DOHH2 (cell line): Measurements from ENCODE around the gene PLIN1.

Experiments used
- H3F3A ChIP-seq: fragments of 200-600 bp; sonication (generic), shearing (Covaris generic); 2 replicates; pipeline ENCODE4 v1.6.0; 2016; ENCODE audit warnings: antibody characterized with exemption, mild to moderate bottlenecking; ENCODE audit not compliant: control insufficient read depth, insufficient read depth
- H3K27ac ChIP-seq: fragments of 200-600 bp; sonication (generic); 2 replicates; pipeline ENCODE4 v1.5.1; 2014; ENCODE audit warnings: low read depth, mild to moderate bottlenecking, low read length, moderate library complexity
- H3K27me3 ChIP-seq: fragments of 200-600 bp; sonication (generic); 2 replicates; pipeline ENCODE4 v1.6.1; 2014; ENCODE audit warnings: mild to moderate bottlenecking, low read length, mixed read lengths; ENCODE audit not compliant: control insufficient read depth
- H3K36me3 ChIP-seq: fragments of 200-600 bp; sonication (generic); 2 replicates; pipeline ENCODE4 v1.6.1; 2014; ENCODE audit warnings: mild to moderate bottlenecking, low read length, moderate library complexity, mixed read lengths; ENCODE audit not compliant: control insufficient read depth
- H3K4me1 ChIP-seq: fragments of 200-600 bp; sonication (generic); 2 replicates; pipeline ENCODE4 v1.6.1; 2014; ENCODE audit warnings: mild to moderate bottlenecking, low read length, mixed read lengths; ENCODE audit not compliant: control insufficient read depth
- H3K4me2 ChIP-seq: fragments of 200-600 bp; sonication (generic); 2 replicates; pipeline ENCODE4 v1.6.0; 2014; ENCODE audit warnings: mild to moderate bottlenecking, low read length, moderate library complexity
- H3K4me3 ChIP-seq: fragments of 200-600 bp; sonication (generic); 2 replicates; pipeline ENCODE4 v1.5.1; 2014; ENCODE audit warnings: mild to moderate bottlenecking, low read length, mixed read lengths
- H3K79me2 ChIP-seq: fragments of 200-600 bp; sonication (generic); 2 replicates; pipeline ENCODE4 v1.6.1; 2014; ENCODE audit warnings: mild to moderate bottlenecking, low read length, mixed read lengths; ENCODE audit not compliant: control insufficient read depth
- H3K9me2 ChIP-seq: fragments of 200-600 bp; sonication (generic); replicated peaks from 2 replicates; pipeline ENCODE4 v1.6.1; 2014; ENCODE audit warnings: mild to moderate bottlenecking, low read length, mixed read lengths; ENCODE audit not compliant: control insufficient read depth
- H3K9me3 ChIP-seq: fragments of 200-600 bp; sonication (generic); 2 replicates; pipeline ENCODE4 v1.6.1; 2014; ENCODE audit warnings: antibody characterized with exemption, low read length, mixed read lengths; ENCODE audit not compliant: control insufficient read depth, insufficient read depth
- H4K20me1 ChIP-seq: fragments of 200-600 bp; sonication (generic); 2 replicates; pipeline ENCODE4 v1.6.0; 2014; ENCODE audit warnings: low read depth, mild to moderate bottlenecking, antibody characterized with exemption, low read length, moderate library complexity; ENCODE audit not compliant: control insufficient read depth, insufficient read depth
- CTCF ChIP-seq: fragments of 200-600 bp; sonication (generic); IDR thresholded peaks from one replicate; pipeline ENCODE4 v1.5.1; 2014; ENCODE audit warnings: antibody characterized with exemption, mild to moderate bottlenecking, low read depth, low read length; ENCODE audit not compliant: poor library complexity, severe bottlenecking
- EZH2phosphoT487 ChIP-seq: fragments of 200-600 bp; sonication (generic); IDR thresholded peaks from 2 replicates; pipeline ENCODE4 v1.6.1; 2017; ENCODE audit warnings: borderline replicate concordance, mild to moderate bottlenecking, antibody characterized with exemption, low read length, moderate library complexity, mixed read lengths

PLIN1 gene

GRCh38 chr15:89625716-89626115 lies 53.5 kb downstream of the PLIN1 start:
- H3F3A ChIP-seq = no peaks in the 10 kb centered on the region
- H3K9me3 ChIP-seq = no peaks in the 10 kb centered on the region
- no peaks in the 10 kb centered on the region for H4K20me1 ChIP-seq
- H3K27me3 ChIP-seq = no peaks in the 10 kb centered on the region
- no peak overlapping the region for H3K4me3 ChIP-seq
- H3K4me2 ChIP-seq = no peak overlapping the region
- H3K36me3 ChIP-seq = peaks cover 95% of the 10 kb centered on the region
- no peaks in the 10 kb centered on the region; the same call in 1 of the 2 replicates for H3K79me2 ChIP-seq
- H3K9me2 ChIP-seq = no peaks in the 10 kb centered on the region
- no peak for TF ChIP-seq CTCF
- no peak for TF ChIP-seq EZH2phosphoT487
- no peak overlapping the region for H3K27ac ChIP-seq
- no peaks in the 10 kb centered on the region for H3K4me1 ChIP-seq

- TF ChIP-seq CTCF (no peak), EZH2phosphoT487 (no peak)
- Histone ChIP-seq H3K4me3 (no peak overlapping the region), H4K20me1 (no peaks in the 10 kb centered on the region), H3K4me1 (no peaks in the 10 kb centered on the region), H3K9me2 (no peaks in the 10 kb centered on the region), H3K79me2 (no peaks in the 10 kb centered on the region; the same call in 1 of the 2 replicates), H3K4me2 (no peak overlapping the region), H3K9me3 (no peaks in the 10 kb centered on the region), H3K36me3 (peaks cover 94% of the 10 kb centered on the region), H3K27ac (no peak overlapping the region), H3F3A (no peaks in the 10 kb centered on the region), H3K27me3 (no peaks in the 10 kb centered on the region)
Observed at GRCh38 chr15:89623165-89623564, 56.0 kb downstream of the PLIN1 start.

GRCh38 chr15:89621547-89621946 lies 57.6 kb downstream of the PLIN1 start:
- no peaks in the 10 kb centered on the region for H3K9me3 ChIP-seq
- TF ChIP-seq EZH2phosphoT487 = no peak
- TF ChIP-seq CTCF = no peak
- no peaks in the 10 kb centered on the region for H3K27me3 ChIP-seq
- H3K79me2 ChIP-seq = no peaks in the 10 kb centered on the region; the same call in 1 of the 2 replicates
- no peak overlapping the region for H3K4me3 ChIP-seq
- H3K4me1 ChIP-seq = no peaks in the 10 kb centered on the region
- H3K9me2 ChIP-seq = no peaks in the 10 kb centered on the region
- H3K36me3 ChIP-seq = peaks cover 89% of the 10 kb centered on the region
- no peak overlapping the region for H3K4me2 ChIP-seq
- H3F3A ChIP-seq = no peaks in the 10 kb centered on the region
- no peaks in the 10 kb centered on the region for H4K20me1 ChIP-seq
- H3K27ac ChIP-seq = no peak overlapping the region

GRCh38 chr15:89616228-89616627 lies 62.9 kb downstream of the PLIN1 start:
- Histone ChIP-seq H3F3A (no peaks in the 10 kb centered on the region), H3K9me3 (no peaks in the 10 kb centered on the region), H3K79me2 (peaks cover 11% of the 10 kb centered on the region), H3K9me2 (no peaks in the 10 kb centered on the region), H3K27ac (no peak overlapping the region), H3K4me1 (no peaks in the 10 kb centered on the region), H4K20me1 (no peaks in the 10 kb centered on the region), H3K4me3 (no peak overlapping the region), H3K4me2 (no peak overlapping the region), H3K27me3 (no peaks in the 10 kb centered on the region), H3K36me3 (peaks cover 83% of the 10 kb centered on the region)
- TF ChIP-seq CTCF (no peak), EZH2phosphoT487 (no peak)
